Measurements from ENCODE around the gene LBP.
"Not testable (repeated sequence)": the region's sequence is repeated elsewhere in the genome, so short reads cannot be mapped to it uniquely, and the experiment has no call there.

Gene LBP, protein sequence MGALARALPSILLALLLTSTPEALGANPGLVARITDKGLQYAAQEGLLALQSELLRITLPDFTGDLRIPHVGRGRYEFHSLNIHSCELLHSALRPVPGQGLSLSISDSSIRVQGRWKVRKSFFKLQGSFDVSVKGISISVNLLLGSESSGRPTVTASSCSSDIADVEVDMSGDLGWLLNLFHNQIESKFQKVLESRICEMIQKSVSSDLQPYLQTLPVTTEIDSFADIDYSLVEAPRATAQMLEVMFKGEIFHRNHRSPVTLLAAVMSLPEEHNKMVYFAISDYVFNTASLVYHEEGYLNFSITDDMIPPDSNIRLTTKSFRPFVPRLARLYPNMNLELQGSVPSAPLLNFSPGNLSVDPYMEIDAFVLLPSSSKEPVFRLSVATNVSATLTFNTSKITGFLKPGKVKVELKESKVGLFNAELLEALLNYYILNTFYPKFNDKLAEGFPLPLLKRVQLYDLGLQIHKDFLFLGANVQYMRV

DNA sequence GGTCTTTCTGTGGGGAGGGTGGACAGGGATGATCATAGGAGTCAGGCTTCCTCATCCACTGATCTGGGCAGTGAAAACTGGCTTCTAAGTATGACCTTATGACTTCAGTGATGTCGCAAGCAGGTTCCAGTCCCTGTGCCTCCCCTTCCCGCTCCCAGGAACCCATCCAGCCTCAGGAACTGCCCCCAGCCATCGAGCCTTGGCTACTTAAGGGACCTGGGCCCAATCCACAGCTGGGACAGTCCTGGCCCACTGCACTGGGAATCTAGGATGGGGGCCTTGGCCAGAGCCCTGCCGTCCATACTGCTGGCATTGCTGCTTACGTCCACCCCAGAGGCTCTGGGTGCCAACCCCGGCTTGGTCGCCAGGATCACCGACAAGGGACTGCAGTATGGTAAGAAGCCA is at the start of gene LBP:
Gene LBP (plus strand): TSS at position 236 of the 405 bp plus-strand sequence. CDS start 35 bp downstream, at position 271.
- no peak for DNase-seq

DNA sequence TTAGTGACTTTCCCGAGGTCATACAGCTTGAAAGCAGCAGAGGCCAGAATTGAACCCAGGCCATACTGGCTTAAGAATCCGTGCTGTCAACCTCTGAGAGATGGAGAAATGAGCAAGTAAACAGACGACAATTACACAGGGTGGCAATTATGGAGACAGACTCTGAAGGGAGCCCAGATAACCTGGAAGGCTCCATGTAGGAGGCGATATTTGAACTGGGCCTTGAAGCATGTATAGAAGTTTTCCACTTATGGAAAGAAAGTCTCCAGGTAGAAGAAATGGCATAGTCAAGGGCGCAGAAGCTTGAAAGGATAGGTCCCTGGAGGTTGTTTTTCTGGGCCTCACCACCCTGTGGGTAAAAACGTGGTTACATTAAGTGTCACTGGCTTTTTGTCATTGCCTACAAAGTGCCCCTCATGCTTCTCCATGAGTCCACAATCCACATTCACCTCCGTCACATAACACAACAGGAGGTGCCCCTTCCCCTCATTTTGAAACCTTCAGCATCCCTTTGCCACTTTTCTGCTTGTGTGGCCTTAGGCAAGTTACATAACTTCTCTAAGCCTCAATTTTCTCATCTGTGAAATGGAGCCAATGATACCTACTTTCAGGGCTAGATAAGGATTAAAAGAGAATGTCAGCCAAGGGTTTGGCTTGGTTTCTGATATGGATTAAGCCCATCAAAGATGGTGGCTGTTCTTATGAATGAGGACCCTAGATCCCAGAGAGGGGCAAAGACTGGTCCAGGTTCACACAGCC is 48.2 kb upstream of the LBP start:
- no peak for DNase-seq

GRCh38 chr20:38298768-38299288 is 47.5 kb upstream of the LBP start:
- DNase-seq = no peak

DNA sequence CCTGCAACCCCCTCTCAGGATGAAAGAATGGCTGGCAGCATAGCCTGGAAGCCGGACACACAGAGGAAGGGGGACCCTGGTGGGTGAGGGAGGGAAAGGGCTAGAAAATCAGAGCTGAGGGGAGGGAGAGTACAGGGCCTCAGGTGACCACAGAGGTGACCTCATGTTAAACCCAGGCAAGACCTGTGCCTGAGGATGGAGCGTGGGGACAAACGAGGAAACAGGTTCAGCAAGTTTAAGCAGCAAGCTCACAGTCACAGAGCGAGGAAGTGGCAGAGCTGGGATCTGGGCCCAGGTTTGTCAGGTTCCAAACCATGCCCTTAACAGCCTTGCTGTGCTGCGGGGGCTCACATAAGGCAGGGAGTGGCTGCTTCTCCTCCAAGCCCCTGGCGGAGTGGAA is 46.3 kb upstream of the LBP start:
- DNase-seq = peak; percentile 52

DNA sequence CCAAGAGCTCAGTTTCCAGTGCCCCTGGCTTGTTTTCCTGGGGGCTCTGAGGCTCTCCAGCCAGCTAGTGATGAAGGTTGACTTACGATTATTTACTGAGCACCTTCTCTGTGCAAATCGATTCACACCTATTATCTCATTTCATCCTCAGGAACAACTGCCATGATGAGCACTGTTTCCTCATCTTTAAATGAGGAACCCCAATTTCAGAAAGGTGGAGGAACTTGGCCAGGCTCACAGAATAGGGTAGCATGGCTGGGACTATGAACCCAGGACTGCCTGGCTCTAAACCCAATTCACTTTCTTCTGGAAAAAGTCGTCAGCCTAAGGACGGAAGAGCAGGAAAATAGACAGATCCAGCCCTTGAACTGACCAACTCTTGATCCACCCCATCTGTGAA is 45.8 kb upstream of the LBP start:
- DNase-seq = no peak

GRCh38 chr20:38301309-38301708 is 45.0 kb upstream of the LBP start:
- DNase-seq = no peak

- DNase-seq = no peak
Measured at GRCh38 chr20:38302786-38303185, 43.5 kb upstream of the LBP start.

DNA sequence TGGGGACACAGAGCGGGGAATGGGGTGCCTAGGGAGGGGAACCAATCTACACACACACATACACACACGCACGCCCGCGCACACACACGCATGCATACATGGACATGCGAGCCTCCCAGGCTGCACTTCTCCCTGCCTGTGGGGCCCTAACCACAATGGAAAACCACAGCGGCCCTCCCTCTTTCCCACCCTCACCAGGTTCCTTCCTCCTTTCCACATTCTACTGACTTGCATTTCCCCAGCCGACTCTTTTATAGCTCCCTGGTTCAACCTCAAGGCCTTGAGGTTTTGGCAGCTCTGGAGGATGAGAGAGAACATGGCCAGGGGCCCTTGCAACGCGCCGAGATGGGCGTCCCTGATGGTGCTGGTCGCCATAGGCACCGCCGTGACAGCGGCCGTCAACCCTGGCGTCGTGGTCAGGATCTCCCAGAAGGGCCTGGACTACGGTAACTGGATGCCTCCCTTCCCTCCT is 42.3 kb upstream of the LBP start, which contains the start of gene BPI:
Gene BPI (plus strand): TSS at position 249 of the 472 bp plus-strand sequence. CDS start 68 bp downstream, at position 317.
- no peak for DNase-seq

- DNase-seq = no peak
Measured at GRCh38 chr20:38304845-38305447, 41.3 kb upstream of the LBP start.

DNA sequence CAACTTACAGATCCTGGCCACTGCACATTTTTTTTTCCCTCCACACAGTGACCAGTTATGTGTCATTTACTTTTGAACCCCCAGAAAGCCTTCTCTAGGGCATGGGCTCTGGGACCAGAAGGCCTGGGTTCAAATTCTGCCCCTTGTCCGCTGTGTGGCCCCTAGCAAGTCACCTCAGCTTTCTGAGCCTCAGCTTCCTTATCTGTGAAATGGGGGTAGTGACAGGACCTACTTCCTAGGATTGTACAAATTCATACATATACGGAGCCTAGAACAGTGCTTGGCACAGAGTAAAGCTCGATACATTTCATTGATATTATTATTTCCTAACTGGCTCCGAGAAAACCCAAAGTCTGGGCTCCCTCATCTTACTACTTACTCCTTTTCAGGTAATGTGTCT is 40.7 kb upstream of the LBP start:
- no peak for DNase-seq

DNA sequence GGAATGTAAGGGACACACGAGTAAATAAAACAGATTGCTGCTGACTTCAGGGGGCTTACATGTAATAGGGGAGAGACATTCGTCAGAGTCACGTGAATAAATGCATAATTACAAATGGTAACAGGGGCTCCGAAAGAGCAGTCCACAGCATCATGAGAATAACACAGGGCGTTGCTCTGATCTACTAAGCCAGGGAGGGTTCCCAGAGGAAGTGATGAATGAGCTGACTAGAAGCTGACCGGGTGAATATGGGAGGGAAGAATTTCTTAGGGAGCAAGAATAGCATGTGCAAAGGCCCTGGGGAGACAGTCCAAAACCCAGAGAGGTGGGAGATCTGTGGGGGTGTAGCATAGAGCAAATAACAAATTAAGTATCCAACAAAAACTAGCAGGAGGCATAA is 39.9 kb upstream of the LBP start:
- no peak for DNase-seq

- no peak for DNase-seq
Measured at GRCh38 chr20:38307371-38308046, 38.8 kb upstream of the LBP start.

DNA sequence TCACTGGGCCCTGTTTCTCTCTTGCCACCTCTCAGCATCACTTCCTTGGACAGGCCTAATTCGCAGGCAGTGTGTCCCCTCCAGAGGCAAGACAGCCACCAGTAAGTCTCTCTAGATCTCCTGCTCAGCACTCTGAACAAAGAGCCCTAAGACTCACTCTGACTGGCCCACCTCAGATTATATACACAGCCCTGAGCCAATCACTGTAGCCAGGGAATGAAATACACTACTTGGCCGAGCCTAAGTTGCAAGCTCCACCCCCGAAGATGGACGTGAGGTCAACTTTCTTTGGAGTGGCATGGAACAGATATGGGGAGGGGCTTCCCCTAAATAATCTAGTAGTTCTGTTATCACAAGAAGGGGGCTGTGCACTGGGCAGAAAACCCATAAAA is 38.2 kb upstream of the LBP start:
- DNase-seq = no peak

- no peak for DNase-seq
Measured at GRCh38 chr20:38308447-38308846, 37.8 kb upstream of the LBP start.

GRCh38 chr20:38311091-38311490 is 35.2 kb upstream of the LBP start:
- no peak for DNase-seq

GRCh38 chr20:38311491-38311890 is 34.8 kb upstream of the LBP start:
- no peak for DNase-seq

DNA sequence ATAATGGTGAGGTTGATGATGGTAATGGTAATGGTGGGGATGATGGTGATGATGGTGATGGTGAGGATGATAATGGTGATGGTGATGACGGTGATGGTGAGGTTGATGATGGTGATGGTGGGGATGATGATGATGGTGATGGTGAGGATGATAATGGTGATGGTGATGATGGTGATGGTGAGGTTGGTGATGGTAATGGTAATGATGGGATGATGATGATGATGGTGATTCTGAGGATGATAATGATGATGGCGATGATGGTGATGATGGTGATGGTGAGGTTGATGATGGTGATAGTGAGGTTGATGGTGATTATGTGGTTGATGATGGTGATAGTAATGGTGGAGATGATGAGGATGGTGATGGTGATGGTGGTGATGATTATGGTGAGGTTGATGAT is 32.6 kb upstream of the LBP start:
- no peak for DNase-seq

GRCh38 chr20:38314350-38314749 is 31.9 kb upstream of the LBP start:
- DNase-seq = not testable (repeated sequence)

DNA sequence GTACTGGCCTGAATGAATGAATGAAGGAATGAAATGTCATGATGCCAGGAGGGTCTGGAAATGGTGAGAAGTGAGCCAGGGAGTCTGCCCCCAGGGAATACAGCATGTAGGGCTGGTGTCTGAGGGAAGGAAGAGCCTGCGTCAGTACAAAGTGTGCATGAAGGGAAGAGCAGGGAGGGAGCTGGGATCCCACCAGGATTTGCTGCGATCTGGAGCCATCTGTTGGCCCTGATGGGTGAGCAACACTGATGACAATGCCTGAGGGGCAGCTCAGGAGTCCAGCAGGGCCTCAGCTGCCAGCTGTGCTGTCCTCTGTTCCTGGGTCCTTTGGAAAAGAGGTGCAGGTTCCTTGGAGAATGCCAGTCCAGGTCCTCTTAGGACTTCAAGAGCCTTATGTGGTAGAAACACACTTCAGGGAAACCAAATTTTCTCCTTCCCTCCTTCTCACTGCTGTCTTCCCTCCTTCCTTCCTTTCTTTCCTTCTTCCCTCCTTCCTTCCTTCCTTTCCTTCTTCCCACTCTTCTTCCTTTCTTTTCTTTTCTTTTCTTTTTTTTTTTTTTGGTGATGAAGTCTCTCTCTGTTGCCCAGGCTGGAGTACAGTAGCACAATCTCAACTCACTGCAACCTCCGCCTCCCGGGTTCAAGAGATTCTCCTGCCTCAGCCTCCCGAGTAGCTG is 30.9 kb upstream of the LBP start:
- no peak for DNase-seq

- DNase-seq = no peak
Measured at GRCh38 chr20:38316341-38316740, 29.9 kb upstream of the LBP start.

GRCh38 chr20:38317422-38317821 is 28.9 kb upstream of the LBP start:
- no peak for DNase-seq

DNA sequence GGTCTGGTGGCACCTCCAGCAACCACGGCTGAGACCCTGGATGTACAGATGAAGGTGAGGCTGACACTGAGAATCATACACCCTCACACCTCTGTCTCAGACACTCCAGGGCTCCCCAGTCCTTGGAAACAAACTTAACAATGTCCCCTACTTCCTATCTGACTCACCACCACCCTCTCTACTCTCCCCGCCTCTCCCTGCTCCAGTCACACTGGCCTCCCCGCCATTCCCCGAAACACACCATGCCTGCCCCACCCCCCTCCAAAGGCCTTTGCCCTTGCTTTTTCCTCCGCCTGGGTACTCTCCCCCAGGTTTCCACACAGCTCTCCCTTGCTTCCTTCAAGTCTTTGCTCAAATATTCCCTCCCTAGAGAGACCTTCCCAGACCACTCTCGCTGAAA is 26.1 kb upstream of the LBP start:
- DNase-seq = no peak

Measured in NCI-H510A (cell line).